LNCAP (cell line): ENCODE data around the gene ACTA1.

ENCODE experiments used
- TF ChIP-seq, protein P1 (sequence below): fragments of 450-650 bp; IDR thresholded peaks from 2 replicates; pipeline ENCODE4 v1.5.1; 2017; ENCODE audit warnings: mild to moderate bottlenecking

Gene ACTA1

DNA sequence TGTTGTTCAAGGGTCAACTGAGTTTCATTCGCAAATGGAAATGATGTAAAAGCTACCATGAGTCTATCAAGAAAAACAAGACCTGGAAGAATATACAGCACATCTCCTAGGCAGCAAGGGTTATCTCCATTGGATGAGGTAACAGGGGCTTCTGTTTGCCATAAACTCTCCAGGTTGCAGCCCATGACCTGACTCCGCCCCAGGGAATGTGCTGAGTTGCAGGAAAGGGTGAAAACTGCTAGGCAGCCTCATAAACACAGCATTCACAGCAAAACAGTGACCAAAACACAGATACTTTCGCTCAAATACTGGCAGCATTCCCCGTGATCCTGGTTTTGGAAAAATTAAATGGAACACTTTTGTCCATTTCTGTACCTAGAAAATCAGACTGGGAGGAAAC lies 20.2 kb upstream of the ACTA1 start:
- TF ChIP-seq, protein P1, sequence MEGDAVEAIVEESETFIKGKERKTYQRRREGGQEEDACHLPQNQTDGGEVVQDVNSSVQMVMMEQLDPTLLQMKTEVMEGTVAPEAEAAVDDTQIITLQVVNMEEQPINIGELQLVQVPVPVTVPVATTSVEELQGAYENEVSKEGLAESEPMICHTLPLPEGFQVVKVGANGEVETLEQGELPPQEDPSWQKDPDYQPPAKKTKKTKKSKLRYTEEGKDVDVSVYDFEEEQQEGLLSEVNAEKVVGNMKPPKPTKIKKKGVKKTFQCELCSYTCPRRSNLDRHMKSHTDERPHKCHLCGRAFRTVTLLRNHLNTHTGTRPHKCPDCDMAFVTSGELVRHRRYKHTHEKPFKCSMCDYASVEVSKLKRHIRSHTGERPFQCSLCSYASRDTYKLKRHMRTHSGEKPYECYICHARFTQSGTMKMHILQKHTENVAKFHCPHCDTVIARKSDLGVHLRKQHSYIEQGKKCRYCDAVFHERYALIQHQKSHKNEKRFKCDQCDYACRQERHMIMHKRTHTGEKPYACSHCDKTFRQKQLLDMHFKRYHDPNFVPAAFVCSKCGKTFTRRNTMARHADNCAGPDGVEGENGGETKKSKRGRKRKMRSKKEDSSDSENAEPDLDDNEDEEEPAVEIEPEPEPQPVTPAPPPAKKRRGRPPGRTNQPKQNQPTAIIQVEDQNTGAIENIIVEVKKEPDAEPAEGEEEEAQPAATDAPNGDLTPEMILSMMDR, result no peak

DNA sequence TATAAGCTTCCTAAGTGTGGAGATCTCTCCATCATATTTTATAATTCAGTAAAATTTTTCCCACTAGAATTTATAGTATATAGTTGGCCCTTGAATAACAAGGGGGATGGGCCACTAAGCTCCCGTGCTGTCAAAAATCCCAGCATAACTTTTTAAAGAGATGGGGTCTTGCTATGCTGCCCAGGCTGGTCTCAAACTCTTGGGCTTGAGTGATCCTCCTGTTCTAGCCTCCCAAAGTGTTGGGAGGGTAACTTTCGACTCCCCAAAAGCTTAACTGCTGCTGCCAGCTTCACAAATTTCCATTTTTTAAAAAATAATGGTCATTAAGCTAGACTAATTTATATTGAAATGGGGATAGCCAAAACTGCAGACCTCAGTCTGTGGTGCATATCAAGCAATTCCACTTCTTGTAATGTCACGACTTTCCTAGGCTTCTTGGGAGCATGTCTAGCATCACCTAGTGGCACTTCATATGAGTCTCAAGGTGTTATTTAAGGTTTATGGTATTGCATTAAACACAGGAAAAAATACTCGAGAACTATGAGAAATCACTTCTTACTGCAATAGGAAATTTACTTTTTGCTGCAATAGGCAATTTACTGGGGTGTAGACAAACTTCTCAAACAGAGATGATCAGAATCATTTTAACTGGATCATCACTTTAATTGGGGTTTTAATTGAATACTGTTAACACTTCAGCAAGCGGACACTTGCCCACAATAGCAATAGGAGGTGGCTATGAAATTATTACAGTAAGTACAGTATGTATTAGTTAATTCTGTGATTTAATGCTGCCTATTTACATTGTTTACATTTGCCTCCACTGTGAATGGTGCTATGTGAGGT lies 19.3 kb upstream of the ACTA1 start:
- TF ChIP-seq, protein P1, result peak; percentile 87

DNA sequence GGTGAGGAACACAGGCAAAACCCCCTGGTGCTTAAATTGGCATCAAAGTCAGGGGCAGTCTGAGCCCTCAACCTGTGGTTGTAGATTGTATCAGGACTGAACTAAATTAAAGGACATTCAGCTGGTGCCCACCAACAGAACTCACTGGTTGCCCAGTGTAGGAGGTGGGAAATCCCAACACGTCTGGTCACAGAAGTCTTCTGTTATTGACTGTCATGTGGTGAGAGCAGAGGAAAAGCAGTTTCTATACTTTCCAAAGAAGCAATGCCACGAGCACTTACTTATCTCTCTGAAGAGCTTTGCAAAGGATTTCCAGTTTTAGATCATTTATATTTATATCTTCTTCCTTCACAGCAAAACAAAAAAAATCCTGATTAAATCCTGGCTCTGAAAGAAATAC lies 15.0 kb upstream of the ACTA1 start:
- TF ChIP-seq, protein P1, result no peak

DNA sequence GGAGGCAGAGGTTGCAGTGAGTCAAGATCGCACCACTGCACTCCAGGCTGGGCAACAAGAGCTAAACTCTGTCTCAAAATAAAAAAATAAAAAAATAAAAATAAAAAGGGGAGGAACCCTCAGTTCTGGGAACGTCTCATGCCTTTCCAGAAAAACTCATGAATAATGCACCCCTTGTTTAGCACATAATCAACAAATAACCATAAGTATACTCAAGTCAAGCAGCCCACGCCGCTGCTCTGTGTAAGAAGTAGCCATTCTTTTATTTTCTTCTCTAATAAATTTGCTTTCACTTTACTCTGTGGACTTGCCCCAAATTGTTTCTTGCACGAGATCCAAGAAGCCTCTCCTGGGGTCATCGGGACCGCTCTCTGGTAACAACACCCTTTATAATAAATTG lies 14.5 kb upstream of the ACTA1 start:
- TF ChIP-seq, protein P1, result no peak

DNA sequence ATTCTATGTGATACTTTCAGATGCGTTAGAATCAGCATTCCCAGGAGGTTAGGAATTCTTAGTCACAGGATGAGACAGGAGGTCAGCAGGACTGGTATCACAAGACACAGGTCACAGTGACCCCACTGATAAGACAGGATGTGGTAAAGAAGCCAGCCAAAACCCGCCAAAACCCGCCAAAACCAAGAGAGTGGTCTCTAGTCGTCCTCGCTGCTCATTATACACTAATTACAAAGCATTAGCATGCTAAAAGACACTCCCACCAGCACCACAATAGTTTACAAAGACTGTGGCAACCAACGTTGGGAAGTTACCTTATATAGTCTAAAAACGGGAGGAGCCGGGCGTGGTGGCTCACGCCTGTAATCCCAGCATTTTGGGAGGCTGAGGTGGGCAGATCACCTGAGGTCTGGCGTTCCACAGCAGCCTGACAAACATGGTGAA lies 13.9 kb upstream of the ACTA1 start:
- TF ChIP-seq, protein P1, result no peak

DNA sequence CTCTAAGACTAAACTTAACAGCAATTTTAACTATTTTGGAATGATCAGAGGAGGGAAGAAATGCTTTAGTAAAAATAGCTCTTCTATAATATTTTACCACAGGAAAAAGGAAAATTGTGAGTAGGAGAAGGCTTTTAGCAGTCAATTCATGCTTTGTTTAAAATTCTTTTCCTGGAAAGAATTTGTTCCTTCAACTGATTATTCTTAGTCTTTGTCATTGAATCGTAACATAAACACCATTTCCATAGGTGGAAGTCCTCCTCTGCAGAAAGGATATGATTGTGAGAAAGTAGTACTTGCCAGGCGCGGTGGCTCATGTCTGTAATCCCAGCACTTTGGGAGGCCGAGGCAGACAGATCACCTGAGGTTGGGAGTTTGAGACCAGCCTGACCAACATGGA lies 11.9 kb upstream of the ACTA1 start:
- TF ChIP-seq, protein P1, result no peak

DNA sequence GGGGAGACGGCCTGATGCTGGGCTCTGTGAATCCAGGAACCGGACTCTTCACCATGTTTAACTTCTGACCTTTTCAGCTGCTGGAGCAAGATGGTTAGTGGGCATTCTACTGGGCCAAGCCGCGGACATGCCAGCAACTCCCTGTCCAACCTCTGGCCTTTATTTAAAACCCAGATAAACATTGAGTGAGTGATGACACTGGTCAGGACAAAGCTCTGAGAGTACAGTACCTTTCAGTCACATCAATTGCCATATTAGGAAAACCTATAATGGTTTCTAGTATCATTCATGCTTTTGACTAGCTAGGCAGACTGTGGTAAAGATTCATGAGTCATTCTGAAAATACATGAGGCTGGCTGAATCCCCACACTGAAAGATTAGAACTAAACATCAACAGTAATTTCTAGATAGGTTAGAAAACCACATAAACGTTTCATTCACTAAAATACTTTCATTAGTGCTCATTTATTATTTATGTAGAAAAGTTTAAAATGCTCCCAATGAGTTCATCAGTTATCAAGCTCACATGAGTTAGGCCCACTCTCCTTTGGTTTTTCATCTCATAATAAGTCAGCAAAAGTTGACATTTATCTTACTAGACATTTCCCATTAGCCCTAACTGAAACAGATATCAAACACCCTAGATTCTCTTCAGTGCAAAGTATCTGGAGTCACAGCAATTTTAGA lies 7.1 kb upstream of the ACTA1 start:
- TF ChIP-seq, protein P1, result no peak
